ENCODE data around the gene USP34.

DNA sequence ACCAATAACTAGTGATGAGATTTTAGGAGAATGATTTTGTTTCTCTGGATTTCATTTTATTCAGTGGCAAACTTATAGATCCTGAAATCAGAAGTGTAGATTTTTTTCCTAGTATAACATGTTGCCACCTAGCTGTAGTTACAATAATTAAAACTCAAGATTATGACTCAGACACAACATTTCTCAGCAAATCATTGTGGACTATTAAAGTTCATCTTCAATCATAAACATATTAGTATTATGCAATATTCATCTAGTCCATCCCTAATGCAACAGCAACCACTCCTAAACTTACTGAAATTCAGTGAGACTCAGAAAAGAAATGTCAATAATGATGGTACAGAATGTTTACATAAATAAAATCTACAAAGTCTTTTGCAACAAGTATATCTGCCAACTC lies 51.3 kb downstream of the USP34 start:
- TF ChIP-seq, protein P1, sequence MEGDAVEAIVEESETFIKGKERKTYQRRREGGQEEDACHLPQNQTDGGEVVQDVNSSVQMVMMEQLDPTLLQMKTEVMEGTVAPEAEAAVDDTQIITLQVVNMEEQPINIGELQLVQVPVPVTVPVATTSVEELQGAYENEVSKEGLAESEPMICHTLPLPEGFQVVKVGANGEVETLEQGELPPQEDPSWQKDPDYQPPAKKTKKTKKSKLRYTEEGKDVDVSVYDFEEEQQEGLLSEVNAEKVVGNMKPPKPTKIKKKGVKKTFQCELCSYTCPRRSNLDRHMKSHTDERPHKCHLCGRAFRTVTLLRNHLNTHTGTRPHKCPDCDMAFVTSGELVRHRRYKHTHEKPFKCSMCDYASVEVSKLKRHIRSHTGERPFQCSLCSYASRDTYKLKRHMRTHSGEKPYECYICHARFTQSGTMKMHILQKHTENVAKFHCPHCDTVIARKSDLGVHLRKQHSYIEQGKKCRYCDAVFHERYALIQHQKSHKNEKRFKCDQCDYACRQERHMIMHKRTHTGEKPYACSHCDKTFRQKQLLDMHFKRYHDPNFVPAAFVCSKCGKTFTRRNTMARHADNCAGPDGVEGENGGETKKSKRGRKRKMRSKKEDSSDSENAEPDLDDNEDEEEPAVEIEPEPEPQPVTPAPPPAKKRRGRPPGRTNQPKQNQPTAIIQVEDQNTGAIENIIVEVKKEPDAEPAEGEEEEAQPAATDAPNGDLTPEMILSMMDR (IDR thresholded peaks at IDR 0.05), result no peak
- TF ChIP-seq POLR2A (IDR thresholded peaks at IDR 0.05), result no peak
- TF ChIP-seq POLR2AphosphoS5 (IDR thresholded peaks at IDR 0.05), result no peak
- TF ChIP-seq EP300 (IDR thresholded peaks at IDR 0.05), result no peak

Data from gastroesophageal sphincter (tissue), 3 donors.